HEK293T (cell line): Measurements from ENCODE around the gene LAPTM4A.

Experiments
- CTCF ChIA-PET: fragments of 350-600 bp; formaldehyde crosslinking; extraction: SDS; loops from one replicate; lab custom pipeline; 2021; ENCODE audit warnings: antibody characterized with exemption, inconsistent platforms; lab: Yijun Ruan, JAX
- POLR2A ChIA-PET: fragments of 350-600 bp; formaldehyde crosslinking; extraction: SDS; loops from one replicate; lab custom pipeline; 2020; ENCODE audit warnings: antibody characterized with exemption, inconsistent platforms; lab: Yijun Ruan, JAX
- DNase-seq: peaks from one replicate; pipeline ENCODE4 v3.0.0; 2012; ENCODE audit warnings: mixed read lengths; ENCODE audit errors: extremely low spot score
- ARNT ChIP-seq: fragments of 450-650 bp; IDR thresholded peaks from 2 replicates; pipeline ENCODE4 v1.6.1; 2017; ENCODE audit warnings: mild to moderate bottlenecking
- BHLHE40 ChIP-seq: fragments of 450-650 bp; IDR thresholded peaks from 2 replicates; pipeline ENCODE4 v1.6.1; 2016; ENCODE audit warnings: mild to moderate bottlenecking, moderate library complexity, borderline replicate concordance
- CTBP1 ChIP-seq: fragments of 450-650 bp; IDR thresholded peaks from 2 replicates; pipeline ENCODE4 v1.6.1; 2016; ENCODE audit warnings: borderline replicate concordance
- ELF4 ChIP-seq: fragments of 450-650 bp; IDR thresholded peaks from 2 replicates; pipeline ENCODE4 v1.6.1; 2017; ENCODE audit warnings: antibody characterized with exemption
- FOXA1 ChIP-seq: fragments of 450-650 bp; IDR thresholded peaks from 2 replicates; pipeline ENCODE4 v1.6.1; 2016; ENCODE audit warnings: mild to moderate bottlenecking
- FOXK2 ChIP-seq: fragments of 450-650 bp; IDR thresholded peaks from 2 replicates; pipeline ENCODE4 v1.6.1; 2016; ENCODE audit warnings: mild to moderate bottlenecking
- FOXM1 ChIP-seq: fragments of 450-650 bp; IDR thresholded peaks from 2 replicates; pipeline ENCODE4 v1.6.1; 2017; ENCODE audit warnings: mild to moderate bottlenecking, borderline replicate concordance
- HDGF ChIP-seq: fragments of 450-650 bp; IDR thresholded peaks from 2 replicates; pipeline ENCODE4 v1.6.1; 2017; ENCODE audit warnings: antibody characterized with exemption, borderline replicate concordance
- L3MBTL2 ChIP-seq: fragments of 450-650 bp; conservative IDR thresholded peaks from 2 replicates; pipeline ENCODE4 v1.6.1; 2016; ENCODE audit warnings: mild to moderate bottlenecking
- LEF1 ChIP-seq: fragments of 450-650 bp; IDR thresholded peaks from 2 replicates; pipeline ENCODE4 v1.6.1; 2017; ENCODE audit warnings: mild to moderate bottlenecking, borderline replicate concordance
- NFRKB ChIP-seq: fragments of 450-650 bp; IDR thresholded peaks from 2 replicates; pipeline ENCODE4 v1.6.1; 2016; ENCODE audit warnings: mild to moderate bottlenecking, moderate library complexity
- PKNOX1 ChIP-seq: fragments of 450-650 bp; IDR thresholded peaks from 2 replicates; pipeline ENCODE4 v1.6.1; 2016
- SP1 ChIP-seq: fragments of 450-650 bp; IDR thresholded peaks from 2 replicates; pipeline ENCODE4 v1.6.1; 2017
- SUZ12 ChIP-seq: fragments of 450-650 bp; IDR thresholded peaks from 2 replicates; pipeline ENCODE4 v1.6.1; 2016; ENCODE audit warnings: mild to moderate bottlenecking
- TARDBP ChIP-seq: fragments of 450-650 bp; IDR thresholded peaks from 2 replicates; pipeline ENCODE4 v1.6.1; 2016
- ZNF384 ChIP-seq: fragments of 450-650 bp; IDR thresholded peaks from 2 replicates; pipeline ENCODE4 v1.6.1; 2016

LAPTM4A gene

GRCh38 chr2:20027705-20028434 is 23.6 kb downstream of the LAPTM4A start:
- POLR2A ChIA-PET = no interaction called here
- no peak for DNase-seq
- TF ChIP-seq HDGF (no peak), BHLHE40 (no peak), FOXA1 (no peak), NFRKB (no peak), PKNOX1 (no peak), FOXM1 (no peak), LEF1 (no peak), SUZ12 (no peak), SP1 (no peak)
- CTCF ChIA-PET = interaction anchor here (1.0 kb wide), 1 partner anchor 13 kb away, joined by 5 read pairs; no protein-coding TSS in a partner anchor

- ChIA-PET POLR2A (no interaction called here), CTCF (interaction anchor here (1.0 kb wide), 1 partner anchor 12 kb away, joined by 5 read pairs; no protein-coding TSS in a partner anchor)
- peak; percentile 52 for TF ChIP-seq PKNOX1
- no peak for TF ChIP-seq FOXA1
- no peak for TF ChIP-seq L3MBTL2
- no peak for DNase-seq
Measured at GRCh38 chr2:20027260-20027677, 24.2 kb downstream of the LAPTM4A start.

- no peak for DNase-seq
- ChIA-PET CTCF (no interaction called here), POLR2A (no interaction called here)
- TF ChIP-seq FOXK2 = no peak
Measured at GRCh38 chr2:20025065-20025786, 26.2 kb downstream of the LAPTM4A start.

- CTCF ChIA-PET = no interaction called here
- POLR2A ChIA-PET = no interaction called here
- no peak for DNase-seq
- TF ChIP-seq LEF1 = no peak
Measured at GRCh38 chr2:20023688-20024087, 27.7 kb downstream of the LAPTM4A start.

- CTCF ChIA-PET = no interaction called here
- POLR2A ChIA-PET = no interaction called here
- no peak for DNase-seq
- TF ChIP-seq ARNT (no peak), TARDBP (no peak), ZNF384 (no peak), LEF1 (no peak)
Measured at GRCh38 chr2:20021405-20022009, 29.9 kb downstream of the LAPTM4A start.

GRCh38 chr2:20019747-20020146 is 31.7 kb downstream of the LAPTM4A start:
- no peak for DNase-seq
- TF ChIP-seq L3MBTL2 = no peak
- TF ChIP-seq NFRKB = no peak
- no peak for TF ChIP-seq BHLHE40
- no peak for TF ChIP-seq FOXK2
- TF ChIP-seq FOXA1 = no peak
- TF ChIP-seq ARNT = no peak
- TF ChIP-seq TARDBP = no peak
- TF ChIP-seq ELF4 = no peak
- no peak for TF ChIP-seq SUZ12
- POLR2A ChIA-PET = no interaction called here
- CTCF ChIA-PET = no interaction called here

GRCh38 chr2:20018601-20019152 is 32.8 kb downstream of the LAPTM4A start:
- POLR2A ChIA-PET = no interaction called here
- no peak for DNase-seq
- CTCF ChIA-PET = no interaction called here
- TF ChIP-seq ELF4 (no peak), CTBP1 (no peak), FOXK2 (no peak), HDGF (no peak), TARDBP (no peak), BHLHE40 (no peak), PKNOX1 (no peak), FOXA1 (no peak), SUZ12 (no peak), SP1 (no peak), ZNF384 (no peak), L3MBTL2 (no peak), FOXM1 (no peak), LEF1 (no peak), NFRKB (no peak), ARNT (no peak)
